GM18867 (cell line): ENCODE data around the gene YIPF2.

Experiments
- ATAC-seq: cut with Tn5 transposase; IDR thresholded peaks from one replicate; pipeline ENCODE4 v1.9.1; 2021; ENCODE audit warnings: mild to moderate bottlenecking, moderate library complexity; ENCODE audit not compliant: unreplicated experiment

YIPF2 gene

DNA sequence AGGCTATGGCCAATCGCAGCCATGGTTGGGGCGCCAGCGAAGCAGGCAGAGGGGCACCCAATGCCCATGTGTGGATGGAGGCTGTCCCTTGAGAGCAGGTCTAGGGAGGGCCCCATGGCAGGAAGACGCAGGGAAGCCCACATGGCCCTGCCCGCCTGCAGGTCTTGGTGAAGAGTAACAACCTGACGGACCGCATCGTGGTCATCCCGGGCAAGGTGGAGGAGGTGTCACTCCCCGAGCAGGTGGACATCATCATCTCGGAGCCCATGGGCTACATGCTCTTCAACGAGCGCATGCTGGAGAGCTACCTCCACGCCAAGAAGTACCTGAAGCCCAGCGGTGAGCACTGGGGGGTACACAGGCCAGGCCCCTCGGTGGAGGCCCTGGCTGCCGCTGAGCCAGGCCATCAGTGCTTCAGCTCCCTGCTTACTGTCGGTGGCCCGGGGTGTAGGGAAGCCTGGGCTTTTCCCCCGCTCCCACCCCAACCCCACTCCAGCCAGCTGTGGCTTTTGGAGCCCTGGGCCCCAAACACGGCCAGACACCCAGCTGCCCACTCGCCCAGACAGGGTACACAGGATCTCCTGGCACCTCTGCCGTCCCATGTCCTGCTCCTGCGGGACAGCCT lies 14.6 kb downstream of the YIPF2 start:
- ATAC-seq, result no peak

DNA sequence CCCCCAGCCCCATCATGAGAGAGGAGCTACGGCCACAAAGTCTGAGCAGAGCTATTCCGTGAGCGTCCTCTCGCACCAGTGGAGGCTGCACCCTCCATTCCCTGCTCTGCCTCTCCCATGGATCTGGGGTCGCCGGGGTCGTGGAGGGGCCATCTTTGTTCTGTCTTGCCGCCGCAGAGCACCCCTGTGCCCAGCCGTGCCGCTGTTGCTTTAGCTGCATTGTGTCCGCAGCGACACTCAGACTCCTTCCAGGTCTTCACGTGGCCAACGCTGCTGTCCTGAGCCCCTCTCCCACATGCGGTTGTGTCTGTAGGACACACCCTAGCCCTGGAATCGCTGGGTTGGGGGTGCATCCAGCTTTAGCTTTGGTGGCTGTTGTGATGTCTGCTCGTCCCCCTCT lies 15.8 kb downstream of the YIPF2 start:
- ATAC-seq, result no peak

DNA sequence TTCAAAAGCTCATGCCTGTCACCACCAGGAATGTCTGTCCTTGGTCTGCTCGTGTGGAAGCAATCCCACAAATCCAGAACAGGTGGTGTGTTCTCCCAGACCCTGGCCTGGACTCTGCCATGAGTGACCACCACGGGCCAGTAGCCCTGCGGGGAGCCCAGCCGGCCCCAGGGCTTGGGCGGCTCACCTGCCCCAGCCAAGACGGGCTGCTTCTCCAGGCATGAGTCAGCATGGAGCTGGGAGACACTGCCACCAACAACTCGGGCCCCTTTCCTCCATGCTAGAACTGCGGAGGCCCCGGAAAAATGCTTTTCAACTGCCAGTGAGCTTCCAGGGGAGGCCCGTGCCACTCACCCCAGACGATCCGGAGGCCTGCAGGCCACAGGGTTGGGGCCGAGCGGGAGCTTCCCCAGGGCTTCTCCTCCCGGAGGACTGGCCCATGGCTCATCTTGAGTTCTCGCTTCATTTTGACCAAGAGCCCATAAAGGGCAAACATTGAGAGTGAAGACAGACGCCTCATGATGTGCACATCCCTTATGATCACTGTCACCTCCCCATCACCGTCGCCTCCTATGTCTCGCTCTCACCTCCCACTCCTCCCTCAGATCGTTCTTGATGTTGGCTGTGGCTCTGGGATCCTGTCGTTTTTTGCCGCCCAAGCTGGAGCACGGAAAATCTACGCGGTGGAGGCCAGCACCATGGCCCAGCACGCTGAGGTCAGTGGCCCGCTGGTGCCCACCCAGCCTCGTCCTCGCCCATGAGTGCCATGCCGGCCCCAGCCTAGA lies 16.7 kb downstream of the YIPF2 start:
- ATAC-seq, result no peak

DNA sequence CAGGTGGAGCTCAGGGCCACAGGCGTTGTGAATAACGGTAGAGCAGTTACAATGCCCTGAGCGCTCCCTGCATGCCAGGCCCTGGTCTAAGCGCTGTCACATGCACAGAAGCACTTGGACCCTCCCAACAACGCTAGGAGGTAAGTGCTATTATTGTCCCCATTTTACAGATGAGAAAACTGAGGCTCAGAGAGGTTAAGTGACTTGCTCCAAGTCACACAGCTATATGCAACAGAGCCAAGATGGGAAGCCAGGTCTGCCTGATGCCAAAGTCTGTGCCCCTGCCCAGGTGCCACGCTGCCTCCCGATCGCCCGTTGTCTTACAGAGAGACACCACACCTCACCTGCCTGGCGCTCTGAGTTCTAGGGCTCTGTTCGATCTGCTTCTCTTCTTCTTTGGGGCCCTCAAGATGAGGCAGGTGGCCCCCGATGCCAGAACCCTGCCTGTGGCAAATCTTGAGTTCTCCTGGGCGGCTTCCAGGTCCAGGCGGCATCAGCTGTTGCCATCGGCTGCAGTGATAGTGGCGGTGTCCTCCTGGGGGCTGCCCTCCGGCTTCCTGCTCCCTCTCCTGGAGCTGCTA lies 20.0 kb downstream of the YIPF2 start:
- ATAC-seq, result no peak

DNA sequence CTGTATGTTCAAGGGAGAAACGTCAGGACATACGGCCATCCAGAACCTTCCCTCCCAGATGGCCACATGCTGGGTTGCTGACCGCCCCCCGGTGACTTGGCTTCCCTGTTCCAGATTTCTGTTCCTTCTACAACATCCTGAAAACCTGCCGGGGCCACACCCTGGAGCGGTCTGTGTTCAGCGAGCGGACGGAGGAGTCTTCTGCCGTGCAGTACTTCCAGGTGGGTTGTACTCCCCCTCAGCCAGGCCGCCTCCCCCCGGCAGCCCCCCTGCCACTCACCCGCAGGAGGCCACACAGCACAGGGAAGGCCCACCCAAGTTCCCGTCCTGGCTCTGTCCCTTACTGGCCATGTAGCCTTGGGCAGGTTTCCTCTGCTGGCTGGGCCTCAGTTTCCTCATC lies 20.5 kb downstream of the YIPF2 start:
- no peak for ATAC-seq

DNA sequence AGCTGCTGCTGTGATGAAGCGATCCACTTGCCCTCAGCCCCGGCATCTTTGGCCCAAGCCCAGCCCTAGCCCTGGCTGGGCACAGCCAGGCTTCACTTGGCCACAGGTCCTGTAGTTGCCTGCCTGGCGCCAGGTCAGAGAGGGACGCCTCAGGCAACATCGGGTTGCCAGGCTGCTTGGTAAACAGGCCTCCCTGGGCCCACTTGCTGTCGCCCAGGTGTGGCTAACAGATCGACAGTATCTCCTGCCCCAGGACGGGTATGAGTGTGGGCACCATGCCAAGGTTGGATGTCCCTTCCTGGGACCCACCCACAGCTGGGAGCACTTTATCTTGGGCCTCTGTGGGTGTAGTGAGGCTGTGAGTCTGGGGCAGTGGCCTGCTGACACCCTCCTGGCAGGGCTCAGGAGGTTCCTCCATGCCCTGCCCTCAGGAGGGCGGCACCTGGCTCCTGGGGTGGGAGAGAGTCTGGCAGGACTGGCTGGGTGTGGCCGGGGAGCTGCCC lies 29.2 kb downstream of the YIPF2 start:
- ATAC-seq, result no peak

DNA sequence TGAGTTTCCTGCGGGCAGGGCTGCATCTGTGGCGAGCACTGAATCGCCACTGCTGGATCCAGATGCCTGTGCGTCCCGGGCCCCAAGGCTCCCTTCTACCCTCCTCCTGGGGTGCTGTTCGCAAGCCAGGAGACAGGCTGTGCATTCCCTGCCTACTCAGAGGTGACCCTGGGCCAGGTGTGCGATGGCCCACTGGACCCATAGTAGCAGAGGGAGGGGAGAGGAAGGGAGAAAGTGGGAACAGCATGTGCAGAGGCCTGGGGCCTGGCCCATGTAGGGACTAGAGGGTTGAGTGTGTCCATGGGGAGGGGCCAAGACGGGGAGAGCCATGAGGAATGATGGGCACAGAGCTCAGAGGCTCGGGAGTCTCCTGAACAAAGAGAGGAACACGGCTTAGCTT lies 29.8 kb downstream of the YIPF2 start:
- ATAC-seq, result no peak

DNA sequence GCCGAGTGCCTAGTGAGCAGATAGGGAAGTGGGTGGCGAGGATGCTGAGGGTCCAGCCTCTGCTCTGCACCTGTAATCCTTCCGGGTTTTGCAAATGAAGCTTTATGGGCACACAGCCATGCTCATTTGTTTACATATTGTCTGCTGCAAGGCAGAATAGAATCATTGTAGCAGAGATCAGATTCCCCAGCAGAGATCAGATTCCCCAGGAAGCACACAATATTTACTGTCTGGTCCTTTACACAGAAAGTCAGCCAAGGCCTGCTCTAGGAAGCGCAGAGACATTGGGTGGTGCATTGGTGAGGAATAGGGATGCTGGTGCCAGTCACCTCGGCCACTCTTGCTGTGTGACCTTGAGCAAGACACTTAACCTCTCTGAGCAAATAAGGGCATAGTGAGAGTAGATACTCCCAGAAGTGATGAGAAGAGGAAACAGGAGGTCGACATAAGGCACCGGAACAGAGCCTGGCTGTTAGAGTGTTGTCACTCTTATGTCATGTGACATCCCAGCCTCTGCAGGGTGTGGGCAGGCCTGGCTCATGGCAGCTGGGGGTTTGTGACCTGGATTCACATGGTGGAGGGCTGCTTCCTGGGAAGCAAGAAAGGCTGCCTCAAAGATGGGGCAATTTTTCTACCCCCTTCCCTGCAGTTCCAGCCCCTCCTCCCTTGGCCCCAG lies 31.4 kb downstream of the YIPF2 start:
- no peak for ATAC-seq

DNA sequence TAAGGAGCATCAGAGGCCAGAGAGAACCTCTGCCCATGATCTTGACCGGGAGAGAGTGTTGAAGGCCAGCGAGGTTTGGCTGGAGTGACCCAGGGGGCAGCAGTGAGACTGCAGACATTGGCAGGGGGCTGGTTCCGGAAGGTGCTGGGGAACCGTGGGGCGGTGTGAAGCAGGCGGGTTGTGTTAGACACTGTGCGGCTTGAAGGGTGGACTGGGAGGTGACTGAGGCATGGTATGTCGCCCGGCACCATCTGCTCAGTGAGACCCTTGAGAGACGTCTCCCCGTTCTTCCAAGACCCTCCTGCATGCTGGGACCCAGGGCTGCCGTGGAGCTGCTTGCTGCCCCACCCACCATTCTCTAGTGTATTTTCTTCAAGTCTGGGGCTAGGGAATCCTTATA lies 32.5 kb downstream of the YIPF2 start:
- ATAC-seq, result no peak

DNA sequence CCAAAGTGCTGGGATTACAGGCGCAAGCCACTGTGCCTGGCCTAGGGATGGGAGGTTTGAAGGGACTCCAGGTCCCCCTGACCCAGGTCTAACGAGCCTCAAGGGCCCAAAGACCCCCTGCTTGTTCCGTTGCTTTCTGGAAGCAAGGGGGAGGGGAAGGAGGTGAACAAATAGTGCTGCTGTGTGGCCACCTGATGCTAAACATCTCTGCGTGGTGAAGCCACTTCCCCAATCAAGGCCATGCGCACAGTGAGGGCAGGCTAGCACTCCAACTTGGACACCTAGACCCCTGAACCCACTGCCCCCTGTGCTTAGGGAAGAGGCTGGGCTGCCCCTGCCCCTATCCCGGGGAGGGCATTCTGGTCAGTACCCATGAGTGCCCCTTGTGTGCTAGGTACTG lies 33.1 kb downstream of the YIPF2 start:
- no peak for ATAC-seq

DNA sequence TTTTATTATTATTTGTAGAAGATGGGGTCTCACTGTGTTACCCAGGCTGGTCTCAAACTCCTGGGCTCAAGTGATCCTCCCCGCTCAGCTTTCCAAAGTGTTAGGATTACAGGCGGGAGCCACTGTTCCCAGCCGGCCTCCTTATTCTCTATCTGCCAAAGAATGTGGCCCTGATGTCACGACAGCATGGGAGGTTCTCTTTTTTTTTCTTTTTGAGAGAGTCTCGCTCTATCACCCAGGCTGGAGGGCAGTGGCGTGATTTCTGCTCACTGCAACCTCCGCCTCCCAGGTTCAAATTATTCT lies 33.6 kb downstream of the YIPF2 start:
- ATAC-seq, result no peak

DNA sequence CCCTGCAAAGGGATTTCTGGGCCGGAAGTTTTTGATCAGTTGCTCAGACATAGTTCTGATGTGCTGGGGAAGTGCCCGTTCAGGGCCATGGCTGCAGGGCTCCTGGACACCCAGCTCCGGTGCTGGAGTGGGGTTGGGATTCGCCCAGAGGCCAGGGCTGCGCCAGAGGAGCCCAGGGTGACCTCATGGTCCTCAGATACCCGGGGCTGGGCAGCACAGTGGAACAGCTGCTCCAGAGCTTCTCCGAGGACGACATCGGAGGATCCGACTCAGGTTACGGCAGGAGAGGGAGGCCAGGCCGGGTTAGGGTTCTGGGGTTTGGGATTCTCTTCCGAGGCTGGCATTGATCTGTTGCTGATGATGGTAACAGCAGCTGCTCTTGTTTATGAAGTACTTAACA lies 36.2 kb downstream of the YIPF2 start:
- ATAC-seq, result no peak

DNA sequence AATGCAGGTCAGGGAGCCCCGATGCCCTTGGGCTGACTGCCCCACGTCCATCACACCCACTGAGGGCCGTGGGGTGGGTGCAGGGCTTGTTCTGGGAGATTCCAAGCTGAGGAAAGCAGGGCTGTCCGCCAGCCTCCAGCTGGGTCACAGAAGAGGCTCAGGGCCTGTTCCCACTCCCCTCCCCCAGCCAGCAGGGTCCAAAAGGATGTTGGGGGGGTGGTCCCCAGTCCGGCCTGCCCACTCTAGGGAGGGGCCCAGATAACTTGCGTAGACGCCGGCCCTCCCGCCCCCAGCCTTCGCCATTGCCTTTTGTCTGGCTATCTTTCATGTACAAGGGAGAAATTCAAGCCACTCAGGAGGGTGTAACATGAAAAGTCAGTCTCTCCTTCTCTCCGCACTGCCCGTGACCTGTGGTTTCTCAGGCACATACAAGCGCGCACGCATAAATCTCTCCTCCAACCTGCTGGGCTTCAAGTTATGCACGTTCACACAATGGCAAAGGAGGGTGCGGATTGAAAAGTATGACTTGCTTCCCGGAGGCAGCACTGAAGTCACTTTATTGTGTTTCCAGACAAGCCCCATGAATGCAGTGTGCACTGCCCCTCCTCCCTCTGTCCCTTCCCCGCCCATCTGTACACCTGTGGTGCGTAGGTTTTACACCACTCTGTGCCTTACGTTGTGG lies 36.9 kb downstream of the YIPF2 start:
- ATAC-seq, result no peak

DNA sequence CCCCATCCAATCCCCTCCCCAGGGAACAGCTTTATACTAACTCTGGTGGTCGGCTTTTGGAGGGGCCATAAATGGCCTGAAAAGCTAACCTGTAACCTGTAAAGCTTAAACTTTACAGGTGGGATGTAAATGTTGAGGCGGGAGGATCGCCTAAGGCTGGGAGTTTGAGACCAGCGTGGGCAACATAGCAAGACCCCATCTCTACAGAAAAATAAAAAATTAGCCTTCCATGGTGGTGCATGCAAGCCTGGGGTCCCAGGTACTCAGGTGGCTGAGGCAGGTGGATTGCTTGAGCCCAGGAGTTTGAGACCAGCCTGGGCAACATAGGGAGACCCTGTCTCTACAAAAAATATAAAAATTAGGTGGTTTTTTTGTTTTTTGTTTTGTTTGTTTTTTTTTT lies 38.6 kb downstream of the YIPF2 start:
- no peak for ATAC-seq

DNA sequence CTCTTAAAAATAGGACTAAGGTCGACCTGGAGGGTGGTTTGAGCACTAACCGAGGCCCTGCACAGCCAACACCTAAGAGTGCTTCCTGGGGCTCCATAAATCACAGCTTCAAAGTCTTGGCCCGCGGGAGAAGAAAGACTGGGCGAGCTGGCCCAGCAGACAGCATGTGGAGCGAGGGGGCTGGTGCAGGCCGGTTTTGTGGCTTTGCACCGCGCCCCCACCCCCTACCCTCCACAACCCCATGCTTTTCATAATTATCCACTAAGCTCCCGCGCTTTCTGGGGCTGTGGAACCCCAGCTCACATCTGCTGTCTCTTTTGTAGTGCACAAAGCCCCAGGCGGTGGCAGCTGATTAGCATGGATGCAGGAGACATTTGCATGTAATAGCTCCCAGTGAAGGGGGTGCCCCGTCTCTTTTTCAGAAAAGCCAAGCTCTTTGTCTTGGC lies 40.0 kb downstream of the YIPF2 start:
- no peak for ATAC-seq

DNA sequence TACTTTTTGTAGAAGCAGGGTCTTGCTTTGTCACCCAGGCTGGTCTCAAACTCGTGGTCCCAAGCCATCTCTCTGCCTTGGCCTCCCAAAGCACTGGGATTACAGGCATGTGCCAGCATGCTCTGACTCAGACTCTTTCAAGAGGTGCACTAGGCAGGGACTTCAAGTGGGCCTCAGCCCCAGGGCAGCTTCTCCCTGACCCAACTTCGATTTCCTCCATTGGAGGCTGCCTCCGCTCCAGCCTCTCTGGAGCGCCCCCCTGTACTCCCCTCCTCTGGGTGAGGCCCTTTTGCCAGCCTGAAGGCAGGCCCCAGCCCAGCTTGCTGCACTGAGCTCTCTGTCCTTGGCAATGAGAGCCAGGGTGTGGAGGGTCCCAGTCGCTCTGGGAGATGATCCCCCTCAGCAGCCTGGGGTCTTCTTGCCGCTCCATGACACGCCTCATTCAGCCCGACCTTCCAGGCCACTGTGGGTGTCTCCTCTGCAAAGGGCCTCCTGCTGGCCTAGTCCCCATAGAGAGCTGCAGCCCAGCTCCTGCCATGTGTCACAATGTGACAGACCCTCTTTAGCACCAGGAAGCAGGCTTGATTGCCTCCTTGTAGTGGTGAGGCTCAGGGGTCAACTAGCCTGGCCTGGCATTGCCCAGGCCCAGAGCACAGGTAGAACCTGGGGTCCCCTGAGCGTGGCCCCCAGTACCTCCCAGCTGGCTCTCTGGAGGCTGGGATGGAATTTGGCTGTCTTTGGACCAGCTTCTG lies 40.6 kb downstream of the YIPF2 start:
- no peak for ATAC-seq

DNA sequence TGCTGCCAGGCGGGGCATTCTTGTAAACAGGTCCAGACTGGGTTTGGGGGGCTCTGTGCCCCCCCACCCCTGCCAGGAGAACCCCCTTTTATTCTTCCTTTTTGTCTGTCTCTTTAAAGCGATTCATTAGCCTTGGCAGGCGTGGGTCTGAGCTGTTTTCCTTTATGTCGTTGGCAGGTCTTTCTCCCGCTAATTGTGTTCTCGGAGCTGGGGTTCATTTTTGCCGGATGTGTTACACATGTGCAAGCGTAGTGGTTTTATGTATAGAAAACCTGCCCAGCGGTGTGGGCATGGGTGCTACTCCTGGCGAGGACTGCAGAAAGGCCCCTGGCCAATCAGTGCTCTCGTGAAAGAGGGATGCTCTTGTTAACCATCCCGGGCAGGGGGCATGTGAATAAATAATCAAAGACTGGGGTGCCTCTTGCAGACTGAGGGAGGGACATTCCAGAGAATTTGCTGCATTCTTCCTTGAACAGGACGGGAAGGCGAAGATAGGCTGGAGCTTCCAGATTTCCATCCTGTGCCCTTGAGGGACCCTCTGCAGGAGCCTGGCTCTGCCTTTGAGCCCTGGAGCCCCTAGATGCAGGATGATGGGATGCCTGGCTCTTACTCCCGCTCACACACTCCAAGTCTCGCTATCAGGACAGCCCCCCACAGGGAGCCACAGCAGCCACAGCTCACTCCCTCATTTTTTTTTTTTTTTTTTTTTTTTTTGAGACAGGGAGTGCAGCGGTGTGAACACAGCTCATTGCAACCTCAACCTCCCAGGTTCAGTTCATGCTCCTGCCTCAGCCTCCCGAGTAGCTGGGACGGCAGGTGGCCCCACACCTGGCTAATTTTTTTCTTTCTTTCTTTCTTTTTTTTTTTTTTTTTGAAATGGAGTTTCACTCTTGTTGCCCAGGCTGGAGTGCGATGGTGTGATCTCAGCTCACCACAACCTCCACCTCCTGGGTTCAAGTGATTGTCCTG lies 43.0 kb downstream of the YIPF2 start:
- no peak for ATAC-seq

DNA sequence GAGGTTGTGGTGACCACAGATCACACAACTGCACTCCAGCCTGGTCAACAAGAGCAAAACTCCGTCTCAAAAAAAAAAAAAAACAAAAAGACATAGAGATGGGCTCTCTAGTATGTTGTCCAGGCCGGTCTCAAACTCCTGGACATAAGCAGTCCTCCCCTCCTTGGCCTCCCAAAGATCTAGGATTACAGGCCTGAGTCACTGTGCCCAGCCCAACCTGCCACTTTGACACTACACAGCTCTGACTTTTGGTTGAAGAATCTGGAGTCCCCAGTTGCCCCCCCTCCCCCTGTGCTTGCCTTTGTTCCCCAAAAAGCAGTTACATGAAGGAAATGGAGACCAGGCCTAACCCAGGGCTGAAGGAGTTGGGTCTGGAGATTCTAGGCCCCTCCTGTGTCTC lies 44.2 kb downstream of the YIPF2 start:
- ATAC-seq, result no peak

DNA sequence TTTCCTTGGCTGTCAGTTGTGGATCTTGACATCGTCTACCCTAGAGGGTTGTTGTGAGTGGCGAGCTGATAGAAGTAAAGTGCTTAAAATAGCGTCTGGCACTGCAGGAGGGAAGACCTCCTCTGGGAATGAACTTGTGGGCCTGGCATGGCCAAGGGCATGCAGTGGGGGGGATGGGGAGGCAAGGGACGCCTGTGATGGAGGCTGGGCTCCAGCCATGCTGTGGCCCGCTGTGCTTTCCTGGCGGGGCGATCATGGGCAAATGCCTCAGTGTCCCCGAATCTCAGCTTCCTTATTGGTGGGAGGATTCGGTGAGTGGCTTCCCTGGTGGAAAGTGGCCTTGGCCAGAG lies 46.4 kb downstream of the YIPF2 start:
- ATAC-seq, result no peak
